KMS-11 (cell line): Measurements from ENCODE around the gene P2RY8.
"Not testable (repeated sequence)": the region's sequence is repeated elsewhere in the genome, so short reads cannot be mapped to it uniquely, and the experiment has no call there.

Experiments used
- H2AFZ ChIP-seq: fragments of 200-600 bp; sonication (generic); 2 replicates; pipeline ENCODE4 v1.6.1; 2016; ENCODE audit warnings: antibody characterized with exemption, mixed run types, low read depth
- H3K27ac ChIP-seq: fragments of 200-600 bp; sonication (generic); 2 replicates; pipeline ENCODE4 v1.6.1; 2016; ENCODE audit warnings: mild to moderate bottlenecking, mixed run types
- H3K27me3 ChIP-seq: fragments of 200-600 bp; sonication (generic); 2 replicates; pipeline ENCODE4 v1.6.1; 2017; ENCODE audit warnings: mild to moderate bottlenecking, low read depth, mixed run types, moderate library complexity; ENCODE audit not compliant: insufficient read depth
- H3K36me3 ChIP-seq: fragments of 200-600 bp; sonication (generic); 2 replicates; pipeline ENCODE4 v1.6.1; 2017; ENCODE audit warnings: mild to moderate bottlenecking, mixed run types; ENCODE audit not compliant: insufficient read depth
- H3K4me1 ChIP-seq: fragments of 200-600 bp; sonication (generic); 2 replicates; pipeline ENCODE4 v1.6.1; 2016; ENCODE audit warnings: mild to moderate bottlenecking, low read depth, mixed run types; ENCODE audit not compliant: poor library complexity, severe bottlenecking
- H3K4me2 ChIP-seq: fragments of 200-600 bp; sonication (generic); 2 replicates; pipeline ENCODE4 v1.7.0; 2016; ENCODE audit warnings: mild to moderate bottlenecking, mixed run types
- H3K4me3 ChIP-seq: fragments of 200-600 bp; sonication (generic); IDR thresholded peaks from 2 replicates; pipeline ENCODE4 v1.6.1; 2017; ENCODE audit warnings: low read depth, low read length, mixed read lengths; ENCODE audit not compliant: insufficient read depth
- H3K79me2 ChIP-seq: fragments of 200-600 bp; sonication (generic); 2 replicates; pipeline ENCODE4 v1.6.1; 2016; ENCODE audit warnings: low read depth, mixed run types; ENCODE audit not compliant: insufficient read depth
- H3K9ac ChIP-seq: fragments of 200-600 bp; sonication (generic); 2 replicates; pipeline ENCODE4 v1.6.1; 2016; ENCODE audit warnings: mild to moderate bottlenecking, mixed run types
- H4K20me1 ChIP-seq: fragments of 200-600 bp; sonication (generic); 2 replicates; pipeline ENCODE4 v1.6.1; 2016; ENCODE audit warnings: mild to moderate bottlenecking, mixed run types; ENCODE audit not compliant: insufficient read depth
- CTCF ChIP-seq: fragments of 200-600 bp; sonication (generic); conservative IDR thresholded peaks from 2 replicates; pipeline ENCODE4 v1.6.1; 2017; ENCODE audit warnings: low read depth, mild to moderate bottlenecking, antibody characterized with exemption, low read length, moderate library complexity, mixed read lengths

The P2RY8 gene

GRCh38 chrX:1484638-1485019 is 52.4 kb downstream of the P2RY8 start:
- H3K4me3 ChIP-seq, result no peak overlapping the region
- no peak overlapping the region for H3K4me2 ChIP-seq
- H3K27ac ChIP-seq, result no peak overlapping the region
- H3K9ac ChIP-seq, result no peak overlapping the region
- H3K36me3 ChIP-seq, result no peaks in the 10 kb centered on the region
- TF ChIP-seq CTCF, result no peak
- H3K27me3 ChIP-seq, result no peaks in the 10 kb centered on the region
- no peak overlapping the region for H2AFZ ChIP-seq
- H4K20me1 ChIP-seq, result no peaks in the 10 kb centered on the region
- peaks cover 58% of the 10 kb centered on the region for H3K79me2 ChIP-seq
- H3K4me1 ChIP-seq, result peaks cover 46% of the 10 kb centered on the region

- Histone ChIP-seq H3K36me3 (no peaks in the 10 kb centered on the region), H3K27me3 (no peaks in the 10 kb centered on the region)
Observed at GRCh38 chrX:1483843-1484637, 52.9 kb downstream of the P2RY8 start.

GRCh38 chrX:1482530-1482928 is 54.5 kb downstream of the P2RY8 start:
- H3K4me3 ChIP-seq, H4K20me1 ChIP-seq, H3K36me3 ChIP-seq, H3K27me3 ChIP-seq, H2AFZ ChIP-seq: not testable (repeated sequence)
- peaks cover 59% of the 10 kb centered on the region; the same call in 1 of the 2 replicates for H3K79me2 ChIP-seq
- H3K4me2 ChIP-seq, result peak overlapping the region; percentile 70
- H3K9ac ChIP-seq, result peak overlapping the region; percentile 53; the same call in 1 of the 2 replicates
- peaks cover 56% of the 10 kb centered on the region for H3K4me1 ChIP-seq
- peak overlapping the region; percentile 85 for H3K27ac ChIP-seq

More at GRCh38 chrX:1483843-1484637, 52.9 kb downstream of the P2RY8 start:
- H3K27ac ChIP-seq, result peak overlapping the region; percentile 59
- TF ChIP-seq CTCF, result no peak
- no peak overlapping the region for H2AFZ ChIP-seq
- H3K9ac ChIP-seq, result no peak overlapping the region; the same call in 1 of the 2 replicates
- H4K20me1 ChIP-seq, result no peaks in the 10 kb centered on the region
- no peak overlapping the region for H3K4me3 ChIP-seq
- peaks cover 62% of the 10 kb centered on the region for H3K79me2 ChIP-seq
- peaks cover 52% of the 10 kb centered on the region for H3K4me1 ChIP-seq
- peak overlapping the region; percentile 11; the same call in 1 of the 2 replicates for H3K4me2 ChIP-seq

GRCh38 chrX:1481636-1482529 is 55.1 kb downstream of the P2RY8 start:
- no peak for TF ChIP-seq CTCF
- peaks cover 59% of the 10 kb centered on the region; the same call in 1 of the 2 replicates for H3K79me2 ChIP-seq
- peak overlapping the region; percentile 85 for H3K27ac ChIP-seq
- H3K4me2 ChIP-seq, result peak overlapping the region; percentile 70
- peak overlapping the region; percentile 53; the same call in 1 of the 2 replicates for H3K9ac ChIP-seq
- H2AFZ ChIP-seq, result no peak overlapping the region
- peaks cover 56% of the 10 kb centered on the region for H3K4me1 ChIP-seq
- H3K36me3 ChIP-seq, result no peaks in the 10 kb centered on the region
- no peaks in the 10 kb centered on the region for H4K20me1 ChIP-seq
- H3K4me3 ChIP-seq, result no peak overlapping the region
- no peaks in the 10 kb centered on the region for H3K27me3 ChIP-seq
